NCI-H526 (cell line): ENCODE data around the gene PITX1.
"Not testable (repeated sequence)": the region's sequence is repeated elsewhere in the genome, so short reads cannot be mapped to it uniquely, and the experiment has no call there.

Experiments
- DNase-seq, 2 experiments: peaks; one replicate each; lab custom pipeline; 2025; lab: John Stamatoyannopoulos, UW

PITX1 gene

DNA sequence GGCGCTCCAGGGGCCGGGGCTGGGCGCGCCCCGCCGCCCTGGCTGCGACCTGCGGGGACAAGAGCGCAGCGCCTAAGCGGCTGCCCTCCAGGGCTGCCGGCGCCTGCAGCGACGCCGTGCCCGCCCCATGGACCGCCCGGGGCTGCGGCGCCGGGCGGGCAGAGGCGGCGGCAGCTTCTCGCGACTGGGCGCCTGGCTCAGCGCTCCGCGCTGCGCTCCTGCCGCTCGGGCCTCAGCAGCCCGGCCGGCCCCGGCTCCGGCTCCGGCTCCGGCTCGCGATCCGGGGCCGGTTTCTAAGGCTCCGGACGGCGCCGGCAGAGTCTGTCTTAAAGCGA, at the start of gene PITX1:
TSS of gene PITX1 (minus strand) at position 328 of the 335 bp plus-strand sequence. CDS start 347 bp downstream, outside the sequence.
- peak in 1 of 2 experiments; percentile 46 for DNase-seq

- not testable (repeated sequence) for DNase-seq
Observed at GRCh38 chr5:135083334-135083733, 49.3 kb upstream of the PITX1 start.

GRCh38 chr5:135081240-135081639, 47.2 kb upstream of the PITX1 start:
- no peak for DNase-seq

DNA sequence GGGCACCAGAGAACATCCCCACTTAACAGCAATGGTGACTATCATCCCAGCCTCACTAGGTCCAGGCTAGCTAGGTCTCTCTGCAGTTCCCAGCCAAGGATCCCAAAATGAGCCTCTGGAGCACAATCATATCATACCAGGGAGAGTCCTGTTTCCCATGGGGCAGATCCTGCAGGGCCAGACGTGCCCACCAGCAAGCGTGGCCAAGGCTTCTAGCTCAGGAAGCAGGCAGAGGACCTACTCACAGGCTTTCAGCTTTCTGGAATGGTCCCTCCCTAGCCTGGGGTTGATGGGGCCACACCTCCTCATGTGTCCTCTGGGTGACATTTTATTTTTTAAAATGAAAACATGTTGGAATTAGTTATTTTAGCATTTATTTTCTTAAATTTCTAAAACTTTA, 45.7 kb upstream of the PITX1 start:
- no peak for DNase-seq

DNA sequence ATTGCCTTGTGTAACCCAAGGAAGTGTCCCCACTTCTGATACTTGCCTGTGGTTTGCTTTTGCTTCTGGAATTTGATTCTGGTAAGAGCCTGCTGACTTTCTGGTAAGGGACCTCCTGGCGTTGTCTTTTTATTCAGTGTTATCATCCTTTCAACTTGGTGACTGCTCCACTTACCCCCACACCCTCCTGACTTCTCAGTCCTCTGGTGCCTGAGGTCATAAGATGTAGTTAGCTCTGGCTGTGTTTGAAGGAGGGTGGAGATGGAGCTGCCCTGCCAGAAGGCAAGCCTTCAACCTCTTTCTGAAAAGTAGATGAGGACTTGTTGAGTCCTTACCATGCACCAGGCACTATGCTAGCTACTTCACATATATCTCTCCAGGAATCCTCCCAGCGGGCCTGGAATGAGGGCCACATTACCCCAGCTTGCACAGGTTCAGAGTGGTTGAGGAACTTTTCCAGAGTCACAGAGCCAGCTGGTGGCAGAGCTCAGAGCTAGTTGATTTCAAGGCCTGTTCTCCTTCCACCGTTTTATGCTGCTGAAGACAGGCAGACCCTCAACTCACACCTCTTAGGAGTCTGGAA, 45.2 kb upstream of the PITX1 start:
- no peak for DNase-seq

- DNase-seq, result no peak
Observed at GRCh38 chr5:135076801-135077200, 42.8 kb upstream of the PITX1 start.

- no peak for DNase-seq
Observed at GRCh38 chr5:135076051-135076491, 42.0 kb upstream of the PITX1 start.

DNA sequence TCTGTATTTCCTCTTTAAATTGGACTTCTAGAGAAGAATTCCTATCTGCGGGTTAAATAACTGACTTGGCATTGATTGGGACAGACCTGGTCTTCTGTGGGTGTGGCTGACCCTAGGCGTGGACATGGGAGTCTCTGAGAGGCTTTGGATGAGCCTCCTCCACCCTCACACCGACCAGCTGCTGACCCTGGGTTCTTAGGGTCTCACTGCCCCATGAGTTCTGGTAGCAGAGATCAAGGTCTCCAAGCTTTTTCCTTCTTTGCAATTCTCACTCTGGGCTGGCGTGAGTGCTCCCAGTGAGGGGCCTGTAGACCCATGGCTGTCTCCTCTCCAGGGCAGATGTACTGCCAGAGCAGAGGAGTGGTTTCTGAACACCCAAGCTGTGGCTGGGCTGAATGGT, 41.6 kb upstream of the PITX1 start:
- DNase-seq, result no peak

DNA sequence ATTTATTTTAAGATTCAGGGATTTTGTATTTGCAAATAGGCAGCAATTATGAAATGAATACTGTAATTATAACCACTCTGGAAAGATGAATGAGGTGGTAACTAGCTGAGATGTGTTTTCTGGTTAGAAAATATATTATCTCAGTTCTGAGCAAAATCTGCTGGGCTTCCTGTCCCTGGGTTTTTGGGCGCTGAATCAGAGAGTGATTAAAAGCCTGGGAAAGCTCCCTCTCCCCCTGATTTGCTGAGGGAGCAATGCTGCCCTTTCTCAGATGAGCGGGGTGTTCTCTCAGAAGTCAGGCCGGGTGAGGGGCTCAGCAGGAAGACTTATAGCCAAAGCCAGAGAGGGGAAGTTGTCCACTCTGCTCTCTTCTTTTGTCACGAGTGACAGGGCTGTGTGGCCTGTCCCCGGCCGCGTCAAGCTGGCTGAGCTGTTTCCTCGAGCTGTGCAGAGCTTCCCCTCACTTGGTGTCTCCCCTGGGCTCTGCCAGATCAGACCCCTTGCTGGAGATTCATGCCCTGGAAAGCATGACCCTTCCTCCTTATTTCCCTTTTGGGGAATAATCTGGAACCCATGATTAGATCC, 39.8 kb upstream of the PITX1 start:
- DNase-seq, result no peak

GRCh38 chr5:135072387-135073281, 38.6 kb upstream of the PITX1 start:
- no peak for DNase-seq

DNA sequence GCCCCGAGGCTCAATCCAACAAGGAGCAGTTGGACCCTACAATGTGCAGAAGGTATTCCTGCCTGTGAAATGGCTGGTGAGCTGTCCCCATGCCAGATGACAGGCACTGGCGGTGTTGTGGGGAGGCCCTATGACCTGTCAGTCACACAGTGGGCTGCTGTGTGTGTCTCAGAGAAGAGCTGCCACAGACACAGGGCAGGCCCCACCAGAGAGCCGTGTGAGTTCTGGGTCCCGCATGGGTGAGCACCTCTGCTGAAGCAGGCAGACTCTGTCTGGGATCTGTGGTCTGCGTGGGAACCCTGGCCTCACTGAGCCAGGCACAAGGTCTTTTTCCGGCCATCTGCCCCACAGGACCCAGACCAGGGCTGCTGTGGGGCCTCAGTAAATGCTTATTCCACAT, 37.3 kb upstream of the PITX1 start:
- DNase-seq, result no peak

GRCh38 chr5:135069895-135070657, 36.0 kb upstream of the PITX1 start:
- DNase-seq, result no peak

- no peak for DNase-seq
Observed at GRCh38 chr5:135069016-135069770, 35.2 kb upstream of the PITX1 start.

GRCh38 chr5:135067587-135067986, 33.6 kb upstream of the PITX1 start:
- no peak for DNase-seq

- no peak for DNase-seq
Observed at GRCh38 chr5:135066781-135067180, 32.8 kb upstream of the PITX1 start.

DNA sequence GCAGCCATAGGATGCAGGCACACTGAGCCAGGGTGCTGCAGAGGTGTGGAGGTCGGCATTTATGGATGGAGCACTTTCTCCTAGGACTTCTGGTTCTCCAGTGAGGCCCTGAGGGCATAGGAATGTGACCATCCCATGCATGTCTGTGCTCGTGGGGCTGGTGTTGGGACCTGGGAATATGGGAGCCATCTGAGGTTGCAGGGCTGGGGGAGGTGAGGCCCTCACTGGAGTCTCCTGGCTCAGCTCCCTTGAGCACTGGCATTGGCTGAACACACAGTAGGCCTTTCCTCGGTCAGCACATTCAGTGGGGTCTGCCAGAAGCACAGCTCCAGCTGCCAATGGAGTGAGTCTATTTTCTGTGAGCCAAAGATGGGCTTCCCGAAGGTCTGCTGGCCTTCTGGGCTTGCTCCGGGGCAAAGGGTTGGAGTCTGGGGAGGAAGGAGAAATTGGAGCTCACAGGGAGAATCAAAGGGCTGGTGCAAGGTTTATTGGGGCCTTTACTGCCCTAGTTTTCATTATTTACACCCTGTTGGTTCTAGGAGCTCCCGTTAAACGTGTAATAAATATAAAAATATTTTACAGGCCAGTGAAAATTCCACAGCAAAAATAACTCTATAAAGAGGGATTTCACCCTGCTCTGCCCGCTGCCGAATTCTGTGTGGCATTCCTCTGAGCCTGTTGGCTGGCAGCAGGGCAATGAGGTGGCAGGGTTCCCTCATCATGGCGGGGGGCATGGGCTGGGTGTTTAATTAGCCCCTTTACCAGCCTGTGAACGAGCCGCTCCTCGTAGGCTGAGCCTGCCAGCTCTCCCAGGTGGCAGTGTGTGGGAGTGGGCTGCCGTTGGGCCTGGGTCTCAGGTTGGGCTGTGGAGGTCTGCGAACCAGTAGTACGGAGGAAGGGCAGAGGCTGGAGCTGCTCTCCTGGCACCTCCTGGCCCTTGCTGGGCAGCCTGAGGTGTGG, 31.6 kb upstream of the PITX1 start:
- DNase-seq, result no peak

DNA sequence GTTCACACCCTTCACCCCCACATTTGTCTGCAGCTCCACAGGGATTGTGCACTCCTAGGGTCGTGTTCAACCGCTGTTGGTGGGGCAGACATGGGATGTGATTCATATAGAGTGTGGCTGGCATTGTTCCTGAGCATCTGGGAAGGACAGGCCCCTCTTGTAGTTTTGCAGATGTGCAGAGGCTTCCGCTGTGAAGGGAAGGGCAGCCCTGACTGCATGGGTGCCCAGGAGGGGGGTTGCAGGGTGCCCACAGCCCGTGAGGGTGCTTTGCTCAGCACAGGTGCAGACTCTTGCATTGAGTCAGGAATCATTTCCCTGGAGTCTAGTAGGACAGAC, 30.2 kb upstream of the PITX1 start:
- DNase-seq, result no peak

DNA sequence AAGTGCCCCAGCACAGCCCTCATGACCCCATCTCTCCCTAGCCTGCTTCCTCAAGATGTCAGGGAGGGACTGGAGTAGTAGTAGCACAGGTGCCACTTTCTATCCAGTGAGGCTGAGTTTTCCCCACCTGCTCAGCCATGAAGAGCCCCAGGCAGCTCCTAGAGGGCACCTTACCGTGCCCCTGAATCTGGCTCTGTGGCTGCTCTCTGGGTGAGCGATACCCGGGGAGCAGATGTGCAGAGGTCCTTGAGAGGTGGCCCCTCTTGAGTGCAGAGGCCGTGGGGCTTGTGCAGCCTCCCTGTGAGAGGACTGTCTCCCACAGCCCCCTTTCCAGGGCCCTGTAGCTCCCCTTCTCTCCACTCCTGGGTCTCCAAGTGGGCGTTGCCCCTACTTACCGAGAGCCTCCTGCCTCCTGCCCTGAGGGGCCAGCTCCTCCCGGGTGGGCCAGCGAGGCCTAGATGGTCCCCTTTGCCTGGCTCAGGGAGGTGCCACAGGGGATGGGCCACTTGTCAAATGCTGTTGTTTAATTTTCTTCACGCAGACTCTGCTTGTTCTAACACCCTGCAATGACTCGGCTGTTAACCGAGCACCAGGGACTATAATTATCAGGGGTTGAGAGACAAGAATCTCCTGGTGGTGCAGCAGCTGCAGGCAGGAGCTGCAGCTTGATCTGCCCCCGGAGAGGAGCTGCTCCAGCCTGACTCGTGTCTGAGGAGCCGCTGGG, 29.6 kb upstream of the PITX1 start:
- no peak for DNase-seq

- no peak for DNase-seq
Observed at GRCh38 chr5:135063056-135063445, 29.0 kb upstream of the PITX1 start.
